ACC112 (cell line): ENCODE results near the gene PRDM7.

ENCODE experiments used
- H2AFZ ChIP-seq: fragments of 200-600 bp; sonication (generic); one replicate; pipeline ENCODE4 v1.6.0; 2017; ENCODE audit warnings: antibody characterized with exemption, low read length; ENCODE audit not compliant: unreplicated experiment
- H3K27ac ChIP-seq: fragments of 200-600 bp; sonication (generic); 2 replicates; pipeline ENCODE4 v1.5.1; 2014; ENCODE audit warnings: low read depth, mild to moderate bottlenecking, antibody characterized with exemption, low read length, moderate library complexity
- H3K27me3 ChIP-seq: fragments of 200-600 bp; sonication (generic); 2 replicates; pipeline ENCODE4 v1.6.1; 2014; ENCODE audit warnings: mild to moderate bottlenecking, antibody characterized with exemption, low read length, moderate library complexity, mixed read lengths; ENCODE audit not compliant: insufficient read depth
- H3K36me3 ChIP-seq: fragments of 200-600 bp; sonication (generic); 2 replicates; pipeline ENCODE4 v1.6.1; 2016; ENCODE audit warnings: mild to moderate bottlenecking, antibody characterized with exemption, low read length, moderate library complexity, mixed read lengths; ENCODE audit not compliant: insufficient read depth
- H3K4me1 ChIP-seq: fragments of 200-600 bp; sonication (generic); one replicate; pipeline ENCODE4 v1.6.1; 2016; ENCODE audit warnings: low read length, mixed read lengths; ENCODE audit not compliant: insufficient read depth, unreplicated experiment, control insufficient read depth
- H3K4me3 ChIP-seq: fragments of 200-600 bp; sonication (generic); 2 replicates; pipeline ENCODE4 v1.5.1; 2014; ENCODE audit warnings: mild to moderate bottlenecking, low read depth, low read length
- H3K79me2 ChIP-seq: fragments of 200-600 bp; sonication (generic); one replicate; pipeline ENCODE4 v1.6.0; 2016; ENCODE audit warnings: low read length; ENCODE audit not compliant: control insufficient read depth, unreplicated experiment, insufficient read depth

The PRDM7 gene

DNA sequence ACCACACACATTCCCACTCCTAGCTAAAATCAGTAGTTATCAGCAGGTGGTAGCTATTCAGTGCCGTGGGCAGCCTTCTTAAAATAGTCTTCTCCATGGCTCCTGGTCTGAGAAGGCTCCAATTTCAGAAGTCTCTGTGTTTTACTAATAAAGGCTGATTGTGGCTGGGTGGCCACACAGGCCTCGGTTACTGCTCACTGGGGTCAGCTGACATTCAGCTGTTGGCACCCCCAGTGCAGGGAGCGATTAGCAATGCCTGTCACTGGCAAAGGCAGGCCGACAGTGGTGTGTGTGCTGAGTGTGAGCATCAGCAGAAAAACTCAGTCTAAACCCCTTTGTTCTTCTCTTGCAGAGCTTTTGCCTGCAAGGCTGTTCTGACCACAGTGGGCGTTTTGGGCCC is 41.2 kb downstream of the PRDM7 start:
- H2AFZ ChIP-seq: no peak overlapping the region
- H3K36me3 ChIP-seq: peaks cover 23% of the 10 kb centered on the region; the same call in 1 of the 2 replicates
- no peak overlapping the region for H3K27ac ChIP-seq
- no peaks in the 10 kb centered on the region for H3K4me1 ChIP-seq
- H3K79me2 ChIP-seq: no peaks in the 10 kb centered on the region
- H3K4me3 ChIP-seq: no peak overlapping the region
- no peaks in the 10 kb centered on the region for H3K27me3 ChIP-seq

DNA sequence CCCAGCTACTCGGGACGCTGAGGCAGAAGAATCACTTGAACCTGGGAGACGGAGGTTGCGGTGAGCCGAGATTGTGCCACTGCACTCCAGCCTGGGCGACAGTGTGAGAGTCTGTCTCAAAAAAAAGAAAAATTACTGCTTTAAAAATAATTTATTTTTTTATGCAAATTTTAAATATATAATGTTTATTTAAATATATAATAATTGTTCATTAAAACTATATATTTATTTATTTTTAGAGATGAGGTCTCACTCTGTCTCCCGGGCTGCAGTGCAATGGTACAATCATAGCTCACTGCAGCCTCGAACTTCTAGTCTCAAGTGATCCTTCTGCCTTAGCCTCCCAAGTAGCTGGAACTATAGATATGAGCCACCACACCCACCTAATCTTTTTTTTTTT is 42.6 kb downstream of the PRDM7 start:
- peaks cover 20% of the 10 kb centered on the region; the same call in 1 of the 2 replicates for H3K36me3 ChIP-seq
- no peak overlapping the region for H3K27ac ChIP-seq
- no peaks in the 10 kb centered on the region for H3K27me3 ChIP-seq
- H2AFZ ChIP-seq: no peak overlapping the region
- H3K4me1 ChIP-seq: no peaks in the 10 kb centered on the region
- H3K4me3 ChIP-seq: no peak overlapping the region
- H3K79me2 ChIP-seq: no peaks in the 10 kb centered on the region

DNA sequence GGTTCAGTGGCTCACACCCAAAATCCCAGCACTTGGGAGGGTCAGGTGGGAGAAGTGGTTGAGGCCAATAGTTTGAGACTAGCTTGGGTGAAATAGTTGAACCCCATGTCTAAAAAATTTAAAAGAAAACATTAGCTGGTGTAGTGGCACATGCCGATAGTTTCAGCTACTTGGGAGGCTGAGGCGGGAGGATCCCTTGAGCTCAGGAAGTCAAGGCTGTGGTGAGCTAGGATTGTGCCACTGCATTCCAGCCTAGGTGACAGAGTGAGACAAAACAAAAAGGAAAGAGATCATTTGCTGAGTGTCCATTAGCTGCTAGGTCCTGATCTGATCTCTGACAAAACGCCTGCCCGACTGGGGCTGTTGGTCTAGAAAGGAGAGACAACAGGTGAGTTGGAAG is 43.7 kb downstream of the PRDM7 start:
- peaks cover 20% of the 10 kb centered on the region; the same call in 1 of the 2 replicates for H3K36me3 ChIP-seq
- H3K79me2 ChIP-seq: no peaks in the 10 kb centered on the region
- no peak overlapping the region for H2AFZ ChIP-seq
- H3K4me1 ChIP-seq: no peaks in the 10 kb centered on the region
- no peak overlapping the region for H3K27ac ChIP-seq
- no peak overlapping the region for H3K4me3 ChIP-seq
- no peaks in the 10 kb centered on the region for H3K27me3 ChIP-seq

DNA sequence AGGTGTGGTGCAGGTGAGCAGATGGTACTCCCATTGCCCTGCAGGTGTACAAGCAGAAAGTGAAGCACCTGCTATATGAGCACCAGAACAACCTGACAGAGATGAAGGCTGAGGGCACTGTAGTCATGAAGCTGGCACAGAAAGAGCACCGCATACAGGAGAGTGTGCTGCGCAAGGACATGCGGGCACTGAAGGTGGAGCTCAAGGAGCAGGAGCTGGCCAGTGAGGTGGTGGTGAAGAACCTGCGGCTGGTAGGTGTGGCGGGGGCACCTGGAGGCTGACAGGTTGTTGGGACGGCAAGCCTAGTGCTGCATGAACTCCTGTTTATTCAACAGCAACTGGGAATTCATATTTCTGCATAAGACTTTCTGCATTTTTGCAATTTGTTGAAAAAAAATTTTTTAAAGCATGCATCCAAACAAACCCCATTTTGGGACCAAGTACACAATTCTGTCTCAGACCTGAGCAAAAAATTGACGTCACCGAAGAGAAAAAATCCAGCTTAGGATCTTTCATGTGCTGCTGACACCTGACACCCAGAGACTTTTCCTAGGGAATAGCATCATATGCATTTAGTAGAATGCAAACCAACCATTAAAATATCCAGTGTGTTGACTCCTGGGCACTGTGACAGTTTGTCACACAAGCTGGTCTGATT is 44.3 kb downstream of the PRDM7 start:
- Histone ChIP-seq H3K36me3 (peaks cover 20% of the 10 kb centered on the region; the same call in 1 of the 2 replicates), H3K79me2 (no peaks in the 10 kb centered on the region), H3K4me1 (no peaks in the 10 kb centered on the region), H3K27ac (no peak overlapping the region), H2AFZ (no peak overlapping the region), H3K4me3 (no peak overlapping the region), H3K27me3 (no peaks in the 10 kb centered on the region)

DNA sequence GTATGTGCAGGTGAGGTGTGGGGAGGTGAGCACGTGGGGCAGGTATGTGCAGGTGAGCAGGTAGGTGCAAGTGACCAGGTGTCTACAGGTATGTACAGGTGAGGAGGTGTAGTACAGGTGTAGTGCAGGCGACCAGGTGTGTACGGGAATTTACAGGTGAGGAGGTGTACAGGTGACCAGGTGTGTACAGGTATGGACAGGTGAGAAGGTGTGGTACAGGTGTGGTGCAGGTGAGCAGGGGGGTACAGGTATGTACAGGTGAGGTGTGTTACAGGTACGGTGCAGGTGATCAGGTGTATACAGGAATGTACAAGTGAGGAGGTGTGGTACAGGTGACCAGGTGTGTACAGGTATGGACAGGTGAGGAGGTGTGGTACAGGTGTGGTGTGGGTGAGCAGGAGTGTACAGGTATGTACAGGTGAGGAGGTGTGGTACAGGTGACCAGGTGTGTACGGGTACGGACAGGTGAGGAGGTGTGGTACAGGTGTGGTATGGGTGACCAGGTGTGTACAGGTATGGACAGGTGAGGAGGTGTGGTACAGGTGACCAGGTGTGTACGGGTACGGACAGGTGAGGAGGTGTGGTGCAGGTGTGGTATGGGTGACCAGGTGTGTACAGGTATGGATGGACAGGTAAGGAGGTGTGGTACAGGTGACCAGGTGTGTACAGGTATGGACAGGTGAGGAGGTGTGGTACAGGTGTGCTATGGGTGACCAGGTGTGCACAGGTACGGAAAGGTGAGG is 45.0 kb downstream of the PRDM7 start:
- H3K4me1 ChIP-seq: no peaks in the 10 kb centered on the region
- H3K79me2 ChIP-seq: no peaks in the 10 kb centered on the region
- peaks cover 20% of the 10 kb centered on the region; the same call in 1 of the 2 replicates for H3K36me3 ChIP-seq
- H2AFZ ChIP-seq: no peak overlapping the region
- no peak overlapping the region for H3K4me3 ChIP-seq
- no peak overlapping the region for H3K27ac ChIP-seq
- H3K27me3 ChIP-seq: no peaks in the 10 kb centered on the region

DNA sequence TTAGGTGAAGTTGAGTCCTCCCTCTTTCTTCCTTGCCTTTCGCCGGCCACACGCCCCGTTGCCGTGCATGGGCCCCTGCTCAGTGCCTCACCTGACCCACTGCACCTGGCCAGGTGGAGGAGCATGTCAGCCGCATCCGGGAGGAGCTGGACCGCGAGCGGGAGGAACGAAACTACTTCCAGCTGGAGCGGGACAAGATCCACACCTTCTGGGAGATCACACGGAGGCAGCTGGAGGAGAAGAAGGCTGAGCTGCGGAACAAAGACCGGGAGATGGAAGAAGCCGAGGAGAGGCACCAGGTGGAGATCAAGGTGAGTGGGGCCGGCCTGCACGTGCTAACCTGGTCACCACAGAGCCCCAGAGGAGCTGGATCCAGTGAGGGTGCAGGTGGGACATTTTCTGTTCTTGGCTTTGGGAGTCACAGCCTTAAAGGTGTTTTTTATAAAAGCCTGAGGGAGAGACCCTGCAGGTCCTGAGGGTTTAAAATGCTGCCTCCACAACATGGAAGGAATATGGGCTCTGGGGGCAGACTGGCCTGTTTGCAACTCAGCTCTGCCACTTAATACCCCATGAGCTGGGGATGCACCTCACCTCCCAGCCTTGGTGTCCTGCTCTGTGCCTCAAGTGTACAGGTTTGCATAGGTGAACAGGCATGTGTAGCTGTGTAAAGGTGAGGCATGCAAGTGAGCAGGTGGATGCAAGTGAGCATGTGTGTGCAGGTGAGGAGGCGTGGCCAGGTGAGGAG is 45.8 kb downstream of the PRDM7 start:
- no peak overlapping the region for H3K27ac ChIP-seq
- no peaks in the 10 kb centered on the region for H3K4me1 ChIP-seq
- peaks cover 15% of the 10 kb centered on the region; the same call in 1 of the 2 replicates for H3K36me3 ChIP-seq
- no peaks in the 10 kb centered on the region for H3K27me3 ChIP-seq
- H2AFZ ChIP-seq: no peak overlapping the region
- H3K4me3 ChIP-seq: no peak overlapping the region
- H3K79me2 ChIP-seq: no peaks in the 10 kb centered on the region

DNA sequence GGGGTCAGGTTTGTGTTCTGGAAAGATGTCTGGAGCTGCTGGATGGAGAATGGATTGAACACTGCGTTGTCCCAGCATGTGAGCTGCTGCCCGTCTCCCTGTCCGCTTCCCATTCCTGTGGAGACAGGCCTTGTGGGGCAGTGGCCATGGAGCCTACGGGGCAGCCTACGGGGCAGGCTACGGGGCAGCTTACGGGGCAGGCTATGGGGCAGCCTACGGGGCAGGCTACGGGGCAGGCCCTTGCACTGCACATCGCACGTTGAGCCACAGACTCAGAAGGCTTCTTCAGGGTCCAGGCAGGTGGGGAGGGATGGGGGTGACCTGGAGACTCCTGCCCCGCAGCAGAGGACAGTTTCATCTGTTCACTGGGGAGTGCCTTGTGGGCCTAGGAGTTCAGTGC is 48.1 kb downstream of the PRDM7 start:
- Histone ChIP-seq H3K4me3 (no peak overlapping the region), H2AFZ (no peak overlapping the region), H3K36me3 (peaks cover 12% of the 10 kb centered on the region; the same call in 1 of the 2 replicates), H3K79me2 (peaks cover 3% of the 10 kb centered on the region), H3K4me1 (no peaks in the 10 kb centered on the region), H3K27me3 (no peaks in the 10 kb centered on the region), H3K27ac (no peak overlapping the region)

DNA sequence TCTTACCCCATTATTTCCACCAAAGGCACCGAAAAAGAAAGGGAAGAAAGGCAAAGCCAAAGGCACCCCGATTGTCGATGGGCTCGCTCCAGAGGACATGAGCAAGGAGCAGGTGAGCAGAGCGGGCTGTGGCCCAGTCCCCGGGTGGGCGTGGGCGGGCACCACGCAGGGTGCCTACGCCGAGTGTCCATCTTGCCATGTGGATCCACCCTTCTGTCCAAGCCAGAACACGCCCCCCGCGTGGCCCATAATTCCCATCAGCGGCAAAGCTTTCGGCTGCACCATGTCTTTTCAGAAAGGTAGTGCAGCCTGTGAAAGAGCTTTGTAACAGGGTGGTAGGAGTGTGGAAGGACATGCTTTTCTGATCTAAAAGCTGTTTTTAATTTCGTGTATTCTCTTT is 49.5 kb downstream of the PRDM7 start:
- peaks cover 12% of the 10 kb centered on the region; the same call in 1 of the 2 replicates for H3K36me3 ChIP-seq
- no peaks in the 10 kb centered on the region for H3K27me3 ChIP-seq
- H3K27ac ChIP-seq: no peak overlapping the region
- no peak overlapping the region for H3K4me3 ChIP-seq
- no peak overlapping the region for H2AFZ ChIP-seq
- no peaks in the 10 kb centered on the region for H3K4me1 ChIP-seq
- peaks cover 14% of the 10 kb centered on the region for H3K79me2 ChIP-seq

DNA sequence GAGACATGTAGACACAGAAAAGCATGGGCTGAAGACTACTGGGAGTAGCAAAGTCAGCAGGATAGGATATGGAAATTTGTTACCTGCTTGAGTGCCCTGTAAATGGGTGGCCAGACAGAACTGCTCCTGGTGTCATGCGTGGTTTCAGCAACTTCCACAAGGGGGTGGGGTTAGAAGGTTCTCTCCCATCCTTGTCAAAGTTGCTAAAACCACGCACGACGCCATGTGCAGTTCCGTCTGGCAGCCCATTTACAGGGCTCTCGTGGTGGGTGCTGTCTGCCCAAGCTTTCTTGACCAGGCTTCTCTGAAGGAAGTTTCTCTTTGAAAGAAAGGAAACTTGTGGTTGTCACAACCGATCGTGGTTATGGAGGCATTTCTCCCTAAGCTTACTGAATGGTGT is 51.0 kb downstream of the PRDM7 start:
- H3K36me3 ChIP-seq: peaks cover 1% of the 10 kb centered on the region; the same call in 1 of the 2 replicates
- no peak overlapping the region for H3K27ac ChIP-seq
- H3K27me3 ChIP-seq: no peaks in the 10 kb centered on the region
- no peak overlapping the region for H2AFZ ChIP-seq
- no peak overlapping the region for H3K4me3 ChIP-seq
- H3K4me1 ChIP-seq: peaks cover 5% of the 10 kb centered on the region
- H3K79me2 ChIP-seq: peaks cover 14% of the 10 kb centered on the region

DNA sequence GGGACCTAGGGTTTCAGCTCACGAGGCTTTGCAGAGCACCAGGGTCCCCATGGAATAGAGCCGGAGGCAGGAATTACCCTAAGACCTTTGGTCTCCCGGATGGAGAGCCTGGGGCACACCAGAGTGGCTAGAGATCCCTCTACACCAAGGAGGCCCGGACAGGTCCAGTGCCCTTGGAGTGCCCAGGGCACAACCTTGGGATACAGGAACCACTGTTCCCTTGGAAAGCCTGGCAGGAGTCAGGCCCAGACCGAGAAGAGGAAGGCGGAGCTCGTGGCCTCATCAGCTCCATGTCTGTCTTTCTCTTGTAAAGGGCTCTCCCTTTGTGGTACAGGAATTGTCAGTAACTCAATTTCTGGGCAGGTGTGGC is 54.1 kb downstream of the PRDM7 start:
- Histone ChIP-seq H3K36me3 (no peaks in the 10 kb centered on the region), H2AFZ (peak overlapping the region; percentile 82), H3K4me1 (peaks cover 17% of the 10 kb centered on the region), H3K79me2 (peaks cover 14% of the 10 kb centered on the region), H3K27ac (no peak overlapping the region; the same call in 1 of the 2 replicates), H3K4me3 (peak overlapping the region; percentile 92), H3K27me3 (peaks cover 8% of the 10 kb centered on the region; the same call in 1 of the 2 replicates)
